ENCODE data around the gene ZFP64.

ZFP64 gene

GRCh38 chr20:52103913-52104545 is 87.5 kb downstream of the ZFP64 start:
- no peak for DNase-seq

- DNase-seq, result no peak
Observed at GRCh38 chr20:52103335-52103912, 88.2 kb downstream of the ZFP64 start.

- no peak for DNase-seq
Observed at GRCh38 chr20:52102559-52102958, 89.0 kb downstream of the ZFP64 start.

GRCh38 chr20:52102126-52102525 is 89.5 kb downstream of the ZFP64 start:
- no peak for DNase-seq
